ENCODE results near the gene GPRASP2.
"Not testable (repeated sequence)": the region's sequence is repeated elsewhere in the genome, so short reads cannot be mapped to it uniquely, and the experiment has no call there.

The GPRASP2 gene

DNA sequence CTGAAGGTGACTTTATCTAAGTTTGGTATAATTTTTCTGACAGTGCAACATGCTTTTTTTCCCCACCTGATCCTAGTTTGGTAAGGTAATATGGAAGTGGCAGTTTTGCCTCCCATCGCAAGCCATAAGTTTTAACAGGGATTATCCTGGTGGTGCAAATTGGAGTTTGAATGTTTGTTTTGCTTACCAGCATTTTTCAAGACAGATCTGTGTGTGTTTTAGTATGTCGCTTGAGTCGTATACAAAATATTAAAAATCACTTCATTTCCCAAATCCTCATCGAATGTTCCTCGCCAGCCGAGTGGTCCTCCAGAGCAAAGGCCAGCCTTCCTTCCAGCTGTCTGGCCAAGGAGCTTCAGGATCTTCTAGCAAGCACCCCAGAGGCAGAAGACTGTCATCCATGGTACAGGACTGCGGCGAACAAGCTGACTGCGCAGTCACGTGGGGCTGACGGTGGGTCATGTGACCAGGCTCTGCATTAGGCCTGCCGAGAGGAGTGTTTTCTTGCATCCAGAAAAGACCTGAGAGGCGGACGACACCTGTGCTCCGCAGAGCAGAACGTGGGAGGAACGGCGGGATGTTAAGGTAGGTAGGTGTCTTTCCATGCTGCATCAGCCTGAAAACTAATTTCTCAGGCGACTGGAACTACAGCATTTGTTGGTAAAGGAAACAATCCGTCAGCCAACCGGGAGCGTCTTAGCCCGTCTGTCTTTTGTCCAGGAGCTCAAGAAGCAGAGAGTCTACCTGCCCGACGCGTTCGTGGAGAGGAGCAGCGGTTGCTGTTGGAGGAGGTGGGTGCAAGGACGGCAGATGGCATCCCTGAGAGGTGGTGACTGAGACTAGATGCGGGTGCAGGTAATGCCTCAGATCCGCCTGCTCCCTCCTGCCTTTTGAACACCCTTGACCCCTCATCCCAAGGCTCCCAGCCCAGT lies 8.3 kb downstream of the GPRASP2 start, which contains the start of gene GPRASP3:
TSS of gene GPRASP3 (plus strand) at position 507 of the 932 bp plus-strand sequence. CDS start 28,253 bp downstream, outside the sequence.
- peaks cover 8% of the 10 kb centered on the region for H3K4me1 Mint-ChIP-seq
- H3K4me3 Mint-ChIP-seq: peak within 1 kb of the TSS; percentile 91
- peak within 1 kb of the TSS; percentile 92 for H3K27ac Mint-ChIP-seq
- H3K27me3 Mint-ChIP-seq: no peaks in the 10 kb centered on the region
- no peaks in the 10 kb centered on the region for H3K36me3 Mint-ChIP-seq
- no peaks in the 10 kb centered on the region for H3K9me3 Mint-ChIP-seq

DNA sequence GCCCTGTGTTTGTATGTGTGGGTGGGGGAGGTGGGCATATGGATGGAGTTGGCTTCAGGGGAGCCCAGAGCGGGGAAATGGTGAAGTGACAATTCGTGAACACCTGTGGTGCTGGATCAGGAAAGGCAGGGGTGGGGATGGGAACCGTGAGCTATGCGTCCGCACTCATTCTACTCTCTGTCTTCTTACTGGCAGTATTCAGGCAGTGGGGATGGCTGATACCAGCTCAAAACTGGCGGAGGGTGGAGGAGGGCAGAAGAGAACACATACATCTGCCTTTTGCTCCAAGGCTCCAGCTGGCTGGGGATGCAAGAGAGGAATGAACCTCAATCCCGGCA lies 8.9 kb downstream of the GPRASP2 start:
- H3K4me3 Mint-ChIP-seq: peak overlapping the region; percentile 91
- not testable (repeated sequence) for H3K27ac Mint-ChIP-seq, H3K27me3 Mint-ChIP-seq, H3K36me3 Mint-ChIP-seq, H3K9me3 Mint-ChIP-seq, H3K4me1 Mint-ChIP-seq

DNA sequence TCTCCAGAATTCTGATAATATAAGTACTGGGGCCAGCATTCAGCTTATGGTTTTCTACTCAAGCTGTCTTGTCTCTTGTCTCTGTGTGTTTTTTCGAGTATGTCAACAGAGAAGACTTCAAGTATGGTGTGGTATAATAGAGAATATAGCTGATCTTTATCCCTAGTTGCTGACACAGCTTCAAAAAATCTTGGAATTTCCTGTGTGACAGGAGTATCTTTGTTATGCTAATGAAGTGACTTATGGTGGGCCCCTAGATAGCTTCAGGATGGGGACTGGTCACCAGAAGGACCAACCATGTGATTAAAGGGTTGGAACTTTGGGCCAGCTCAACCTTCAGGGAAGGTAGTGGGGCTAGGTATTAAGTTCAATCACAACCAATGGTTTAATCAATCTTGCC lies 11.2 kb downstream of the GPRASP2 start:
- Mint-ChIP-seq H3K4me1 (peaks cover 8% of the 10 kb centered on the region), H3K36me3 (no peaks in the 10 kb centered on the region), H3K27ac (no peak overlapping the region), H3K4me3 (no peak overlapping the region), H3K27me3 (no peaks in the 10 kb centered on the region), H3K9me3 (no peaks in the 10 kb centered on the region)

DNA sequence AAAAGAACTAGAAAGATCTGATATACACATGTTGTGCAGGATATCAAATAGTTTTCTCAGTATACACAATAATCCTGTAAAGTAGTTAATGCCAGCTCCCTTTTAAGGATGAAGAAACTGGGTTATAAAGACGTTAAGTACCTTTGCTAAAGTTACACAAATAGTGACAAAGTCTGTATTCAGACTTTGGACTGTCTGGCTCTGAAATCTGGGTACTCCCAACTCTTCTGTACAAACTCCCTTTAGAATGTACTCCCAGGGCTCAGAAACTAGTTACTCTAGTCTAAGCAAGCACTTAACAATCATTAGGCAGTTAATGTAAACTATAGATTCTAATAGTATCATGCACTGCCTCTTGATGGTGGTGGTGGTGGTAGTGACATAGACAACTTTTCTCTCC lies 15.5 kb downstream of the GPRASP2 start:
- H3K27me3 Mint-ChIP-seq: no peaks in the 10 kb centered on the region
- no peaks in the 10 kb centered on the region for H3K4me1 Mint-ChIP-seq
- H3K4me3 Mint-ChIP-seq: no peak overlapping the region
- H3K9me3 Mint-ChIP-seq: no peaks in the 10 kb centered on the region
- peaks cover 1% of the 10 kb centered on the region for H3K36me3 Mint-ChIP-seq
- H3K27ac Mint-ChIP-seq: no peak overlapping the region

DNA sequence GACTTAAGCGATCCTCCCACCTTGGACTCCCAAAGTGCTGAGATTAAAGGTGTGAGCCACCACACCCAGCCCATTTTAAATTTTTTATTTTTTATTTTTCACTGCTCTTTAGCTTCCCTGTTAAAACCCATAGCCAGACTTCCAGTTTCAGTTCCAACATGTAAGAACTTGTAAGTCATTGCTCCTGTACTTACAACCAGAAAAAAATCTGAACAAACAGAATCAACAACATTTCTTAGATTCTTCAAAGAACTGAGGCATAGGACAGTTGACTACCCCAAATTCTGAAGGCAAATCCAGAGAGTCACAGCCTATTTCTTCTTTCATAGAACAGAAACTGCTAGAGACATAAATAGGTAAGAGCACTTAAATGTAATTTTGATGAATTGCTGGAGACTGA lies 16.4 kb downstream of the GPRASP2 start:
- Mint-ChIP-seq H3K9me3 (no peaks in the 10 kb centered on the region), H3K4me1 (no peaks in the 10 kb centered on the region), H3K4me3 (no peak overlapping the region), H3K27ac (no peak overlapping the region), H3K27me3 (no peaks in the 10 kb centered on the region), H3K36me3 (peaks cover 1% of the 10 kb centered on the region)

DNA sequence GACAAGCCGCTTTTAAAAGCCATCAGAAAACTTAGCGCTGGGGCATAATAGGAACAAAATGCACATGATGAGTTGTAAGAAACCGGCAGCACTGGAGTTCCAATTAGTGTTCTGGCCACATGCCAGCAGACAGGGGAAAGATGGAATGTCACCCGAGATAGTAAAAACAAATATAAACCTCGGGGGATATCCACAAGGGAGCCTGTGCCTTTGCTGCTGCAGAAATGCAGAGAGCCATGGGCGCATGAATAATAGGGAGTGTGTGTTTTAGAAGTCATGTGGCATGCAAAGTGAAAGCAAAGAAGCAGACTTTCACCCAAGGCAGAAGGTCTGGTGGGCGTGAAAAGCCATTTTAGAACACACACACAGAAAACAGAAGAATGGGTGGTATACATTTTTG lies 27.4 kb downstream of the GPRASP2 start:
- H3K27ac Mint-ChIP-seq: no peak overlapping the region
- no peak overlapping the region for H3K4me3 Mint-ChIP-seq
- no peaks in the 10 kb centered on the region for H3K36me3 Mint-ChIP-seq
- no peaks in the 10 kb centered on the region for H3K9me3 Mint-ChIP-seq
- H3K4me1 Mint-ChIP-seq: peaks cover 3% of the 10 kb centered on the region
- H3K27me3 Mint-ChIP-seq: no peaks in the 10 kb centered on the region

DNA sequence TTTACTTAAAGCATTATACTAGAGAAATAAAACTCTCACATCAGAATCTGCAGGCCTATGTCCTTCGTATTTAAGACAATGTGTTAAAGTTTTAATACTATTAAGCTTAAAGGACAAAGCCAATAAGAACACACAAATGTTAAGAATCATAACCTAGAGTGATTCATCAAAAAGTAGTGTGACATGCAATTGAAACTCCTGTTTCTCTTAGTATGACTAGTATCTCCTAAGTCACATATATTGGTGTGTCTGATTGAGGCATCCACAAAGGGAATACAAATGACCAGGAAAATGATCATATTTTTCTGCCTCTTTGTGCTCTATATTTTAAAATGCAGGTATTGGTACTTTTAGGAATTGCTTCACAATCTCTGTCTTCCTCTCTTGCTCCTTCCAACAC lies 32.1 kb downstream of the GPRASP2 start:
- no peaks in the 10 kb centered on the region for H3K27me3 Mint-ChIP-seq
- no peaks in the 10 kb centered on the region for H3K9me3 Mint-ChIP-seq
- H3K4me3 Mint-ChIP-seq: no peak overlapping the region
- H3K4me1 Mint-ChIP-seq: peaks cover 4% of the 10 kb centered on the region
- H3K27ac Mint-ChIP-seq: no peak overlapping the region
- no peaks in the 10 kb centered on the region for H3K36me3 Mint-ChIP-seq

DNA sequence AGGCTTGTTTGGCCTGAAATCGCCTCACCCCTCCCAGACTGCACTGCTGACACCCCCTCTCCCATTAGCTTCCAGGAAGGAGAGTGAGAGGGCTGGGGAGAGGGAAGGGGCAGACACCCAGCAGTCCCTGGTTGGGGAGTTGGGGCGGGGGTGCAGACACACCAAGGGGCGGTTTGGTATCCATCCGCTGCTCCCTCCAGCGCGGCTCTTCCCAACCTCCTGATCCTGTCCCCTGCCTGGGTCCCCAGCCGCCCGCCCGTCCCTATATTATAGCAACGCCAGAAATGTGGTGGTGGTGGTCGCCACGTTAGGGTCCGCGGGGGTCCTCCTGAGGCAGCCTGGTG lies 33.2 kb downstream of the GPRASP2 start:
- H3K4me3 Mint-ChIP-seq: peak overlapping the region; percentile 84

DNA sequence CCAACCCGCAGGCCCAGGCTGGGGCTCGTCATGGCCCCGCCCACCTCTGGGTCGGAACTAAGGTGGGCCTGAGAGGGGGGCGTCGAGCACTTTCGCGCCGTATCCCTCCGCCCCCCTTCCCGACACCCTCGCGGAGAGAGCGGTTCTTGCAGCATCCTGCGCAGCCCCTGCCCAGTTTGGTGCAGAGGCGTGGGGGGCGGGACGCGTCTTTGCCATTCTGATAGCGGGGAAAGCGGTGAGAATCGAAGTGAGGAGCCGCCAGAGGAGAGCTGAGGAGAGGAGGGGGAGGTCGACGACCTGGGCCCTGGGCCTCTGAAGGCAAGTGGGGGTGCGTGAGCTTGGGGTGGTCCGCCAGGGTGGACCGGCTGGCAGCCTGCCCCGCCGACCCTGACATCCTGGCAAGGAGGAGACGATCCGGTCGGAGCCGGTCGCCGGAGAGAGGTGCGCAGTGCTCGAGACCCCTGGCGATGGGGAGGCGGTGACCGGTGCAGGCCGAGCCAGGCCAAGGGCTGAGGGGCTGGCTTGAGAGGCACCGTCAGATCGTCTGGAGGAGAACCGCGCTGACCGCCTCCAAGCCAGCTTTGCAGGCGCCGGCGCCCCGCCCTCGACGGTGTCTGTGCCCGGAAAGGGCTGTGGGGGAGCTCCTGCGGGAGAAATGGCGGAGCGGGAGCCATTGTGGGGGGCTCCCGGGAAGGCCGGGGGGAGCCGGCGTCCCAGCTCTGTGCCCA lies 33.8 kb downstream of the GPRASP2 start:
- H3K9me3 Mint-ChIP-seq: no peaks in the 10 kb centered on the region
- peak overlapping the region; percentile 84 for H3K4me3 Mint-ChIP-seq
- H3K27me3 Mint-ChIP-seq: no peaks in the 10 kb centered on the region
- H3K27ac Mint-ChIP-seq: no peak overlapping the region
- no peaks in the 10 kb centered on the region for H3K36me3 Mint-ChIP-seq
- peaks cover 4% of the 10 kb centered on the region for H3K4me1 Mint-ChIP-seq

More for the DNA sequence above, 33.2 kb downstream of the GPRASP2 start:
- Mint-ChIP-seq H3K4me1 (peaks cover 4% of the 10 kb centered on the region), H3K27ac (no peak overlapping the region), H3K27me3 (no peaks in the 10 kb centered on the region), H3K9me3 (no peaks in the 10 kb centered on the region), H3K36me3 (no peaks in the 10 kb centered on the region)

DNA sequence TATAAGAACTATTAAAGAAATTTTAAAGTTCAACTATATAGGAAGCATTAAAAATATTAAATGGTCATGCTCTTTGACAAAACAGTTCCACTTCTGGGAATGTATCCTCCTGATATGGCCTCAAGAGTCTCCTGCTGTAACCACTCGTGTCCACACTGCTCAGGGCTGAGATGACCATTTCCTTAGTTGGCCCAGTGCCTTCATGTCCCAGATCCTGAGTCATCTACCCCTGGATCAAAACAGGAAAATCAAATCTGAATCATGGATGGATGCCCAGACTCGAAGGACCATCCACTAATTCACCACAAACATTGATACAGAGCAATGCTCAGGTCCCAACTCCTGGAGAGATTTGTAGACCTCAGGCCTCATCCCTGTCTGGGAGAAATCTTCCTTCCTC lies 53.0 kb downstream of the GPRASP2 start:
- Mint-ChIP-seq H3K4me1 (peaks cover 9% of the 10 kb centered on the region), H3K36me3 (peaks cover 2% of the 10 kb centered on the region), H3K9me3 (no peaks in the 10 kb centered on the region), H3K27me3 (no peaks in the 10 kb centered on the region), H3K27ac (no peak overlapping the region), H3K4me3 (no peak overlapping the region)

DNA sequence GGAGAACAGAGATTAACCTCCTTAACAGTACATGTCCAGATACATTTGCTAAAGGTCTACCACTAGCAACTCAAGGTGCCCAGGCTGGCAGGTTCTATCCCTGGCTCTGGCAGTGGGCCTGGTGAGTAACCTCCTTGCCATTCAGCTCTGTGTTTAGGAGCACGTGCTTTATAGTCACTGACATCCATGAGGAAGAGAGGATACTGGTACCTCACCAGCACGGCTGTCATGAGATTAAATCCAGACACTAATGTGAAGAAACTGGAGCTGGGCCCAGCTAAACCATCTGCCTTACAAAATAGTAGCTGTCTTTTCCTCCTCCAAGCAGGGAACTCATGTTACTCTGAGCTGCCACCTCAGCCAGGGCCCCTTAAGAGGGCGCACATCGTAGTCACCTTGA lies 53.6 kb downstream of the GPRASP2 start:
- H3K4me3 Mint-ChIP-seq: no peak overlapping the region
- H3K9me3 Mint-ChIP-seq: no peaks in the 10 kb centered on the region
- peaks cover 2% of the 10 kb centered on the region for H3K36me3 Mint-ChIP-seq
- H3K27me3 Mint-ChIP-seq: no peaks in the 10 kb centered on the region
- H3K4me1 Mint-ChIP-seq: peaks cover 11% of the 10 kb centered on the region
- no peak overlapping the region for H3K27ac Mint-ChIP-seq

DNA sequence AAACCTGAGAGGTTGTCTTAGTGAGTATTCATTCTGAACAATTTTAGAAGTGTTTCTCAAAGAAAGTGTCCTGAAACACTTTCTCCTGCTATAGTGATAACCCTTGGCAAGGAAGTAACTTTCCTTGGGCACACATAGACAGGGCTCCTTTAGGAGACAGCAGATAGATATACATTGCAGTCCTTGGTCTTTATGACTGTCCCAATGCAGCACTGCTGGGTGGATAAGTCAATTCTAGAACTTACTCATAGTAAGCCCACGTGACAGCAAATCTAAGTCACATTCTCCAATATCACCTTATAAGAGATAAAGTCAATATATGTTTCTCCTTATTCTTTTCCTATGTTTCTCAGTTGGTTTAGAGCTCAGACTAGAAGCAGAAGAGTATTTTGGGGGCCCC lies 55.0 kb downstream of the GPRASP2 start:
- H3K27ac Mint-ChIP-seq: no peak overlapping the region
- peaks cover 11% of the 10 kb centered on the region for H3K4me1 Mint-ChIP-seq
- peak overlapping the region; percentile 36 for H3K4me3 Mint-ChIP-seq
- no peaks in the 10 kb centered on the region for H3K9me3 Mint-ChIP-seq
- no peaks in the 10 kb centered on the region for H3K27me3 Mint-ChIP-seq
- H3K36me3 Mint-ChIP-seq: peaks cover 2% of the 10 kb centered on the region
